Neural progenitor cell (in vitro differentiated cells): ENCODE results near the gene FUT3.

Experiments used
- CTCF ChIP-seq: fragments of 200-600 bp; sonication (generic); IDR thresholded peaks from 2 replicates; pipeline ENCODE4 v1.5.1; 2017; ENCODE audit warnings: antibody characterized with exemption, mild to moderate bottlenecking
- EZH2 ChIP-seq: fragments of 200-600 bp; sonication (generic); IDR thresholded peaks from 2 replicates; pipeline ENCODE4 v1.6.1; 2017; ENCODE audit warnings: antibody characterized with exemption, mild to moderate bottlenecking, moderate library complexity
- EZH2phosphoT487 ChIP-seq: fragments of 200-600 bp; sonication (generic); IDR thresholded peaks from 2 replicates; pipeline ENCODE4 v1.6.1; 2017; ENCODE audit warnings: antibody characterized with exemption

- no peak for TF ChIP-seq CTCF
- TF ChIP-seq EZH2 = no peak
- no peak for TF ChIP-seq EZH2phosphoT487
Measured at GRCh38 chr19:5877882-5878281, 26.6 kb upstream of the FUT3 start.
